Neural crest cell (in vitro differentiated cells): ENCODE data around the gene MLN. TPM values are rescaled to one million over a fixed set of nuclear protein-coding genes. Genes with fewer than 3 reads are reported as not detected.

Experiments
- DNase-seq: peaks from one replicate; pipeline ENCODE4 v3.0.0; 2021; ENCODE audit warnings: low read depth, mixed read lengths, low spot score
- H3K27ac Mint-ChIP-seq: one replicate; pipeline ENCODE4 v1.8.0; 2021; ENCODE audit warnings: mild to moderate bottlenecking, mixed read lengths; ENCODE audit not compliant: unreplicated experiment
- H3K27me3 Mint-ChIP-seq: 2 replicates; pipeline ENCODE4 v1.8.0; 2021; ENCODE audit warnings: low read depth, mild to moderate bottlenecking, mixed read lengths
- H3K36me3 Mint-ChIP-seq: 2 replicates; pipeline ENCODE4 v1.8.0; 2021; ENCODE audit warnings: low read depth, mild to moderate bottlenecking, mixed read lengths
- H3K4me1 Mint-ChIP-seq: 2 replicates; pipeline ENCODE4 v1.8.0; 2021; ENCODE audit warnings: mixed read lengths
- H3K4me3 Mint-ChIP-seq: one replicate; pipeline ENCODE4 v1.8.0; 2021; ENCODE audit warnings: mild to moderate bottlenecking, mixed read lengths
- H3K9me3 Mint-ChIP-seq: 2 replicates; pipeline ENCODE4 v1.8.0; 2021; ENCODE audit warnings: mixed read lengths
- total RNA-seq: library from RNA; stranded (reverse); gene quantifications from 2 replicates; pipeline ENCODE4 v1.2.1, GENCODE V29; 2021
- TF ChIP-seq, protein P1 (sequence below): fragments of 200-600 bp; sonication (generic); conservative IDR thresholded peaks from 2 replicates; pipeline ENCODE4 v1.5.0; 2021; ENCODE audit warnings: antibody characterized with exemption, mild to moderate bottlenecking

The MLN gene
- total RNA-seq, 1 donor from 2014 or later, result not detected

GRCh38 chr6:33776186-33776585 lies 27.6 kb downstream of the MLN start:
- H3K4me1 Mint-ChIP-seq, result peaks cover 31% of the 10 kb centered on the region
- no peak overlapping the region for H3K4me3 Mint-ChIP-seq
- H3K27ac Mint-ChIP-seq, result no peak overlapping the region
- H3K27me3 Mint-ChIP-seq, result no peaks in the 10 kb centered on the region
- no peaks in the 10 kb centered on the region for H3K9me3 Mint-ChIP-seq
- TF ChIP-seq, protein P1, sequence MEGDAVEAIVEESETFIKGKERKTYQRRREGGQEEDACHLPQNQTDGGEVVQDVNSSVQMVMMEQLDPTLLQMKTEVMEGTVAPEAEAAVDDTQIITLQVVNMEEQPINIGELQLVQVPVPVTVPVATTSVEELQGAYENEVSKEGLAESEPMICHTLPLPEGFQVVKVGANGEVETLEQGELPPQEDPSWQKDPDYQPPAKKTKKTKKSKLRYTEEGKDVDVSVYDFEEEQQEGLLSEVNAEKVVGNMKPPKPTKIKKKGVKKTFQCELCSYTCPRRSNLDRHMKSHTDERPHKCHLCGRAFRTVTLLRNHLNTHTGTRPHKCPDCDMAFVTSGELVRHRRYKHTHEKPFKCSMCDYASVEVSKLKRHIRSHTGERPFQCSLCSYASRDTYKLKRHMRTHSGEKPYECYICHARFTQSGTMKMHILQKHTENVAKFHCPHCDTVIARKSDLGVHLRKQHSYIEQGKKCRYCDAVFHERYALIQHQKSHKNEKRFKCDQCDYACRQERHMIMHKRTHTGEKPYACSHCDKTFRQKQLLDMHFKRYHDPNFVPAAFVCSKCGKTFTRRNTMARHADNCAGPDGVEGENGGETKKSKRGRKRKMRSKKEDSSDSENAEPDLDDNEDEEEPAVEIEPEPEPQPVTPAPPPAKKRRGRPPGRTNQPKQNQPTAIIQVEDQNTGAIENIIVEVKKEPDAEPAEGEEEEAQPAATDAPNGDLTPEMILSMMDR, result no peak
- DNase-seq, result no peak
- H3K36me3 Mint-ChIP-seq, result peaks cover 22% of the 10 kb centered on the region

- peaks cover 14% of the 10 kb centered on the region for H3K36me3 Mint-ChIP-seq
- TF ChIP-seq, protein P1, result no peak
- no peak overlapping the region for H3K4me3 Mint-ChIP-seq
- no peak for DNase-seq
- H3K27me3 Mint-ChIP-seq, result no peaks in the 10 kb centered on the region
- peaks cover 25% of the 10 kb centered on the region for H3K4me1 Mint-ChIP-seq
- peak overlapping the region; percentile 67 for H3K27ac Mint-ChIP-seq
- H3K9me3 Mint-ChIP-seq, result no peaks in the 10 kb centered on the region
These were observed 29.0 kb downstream of the MLN start for GRCh38 chr6:33774774-33775173.

DNA sequence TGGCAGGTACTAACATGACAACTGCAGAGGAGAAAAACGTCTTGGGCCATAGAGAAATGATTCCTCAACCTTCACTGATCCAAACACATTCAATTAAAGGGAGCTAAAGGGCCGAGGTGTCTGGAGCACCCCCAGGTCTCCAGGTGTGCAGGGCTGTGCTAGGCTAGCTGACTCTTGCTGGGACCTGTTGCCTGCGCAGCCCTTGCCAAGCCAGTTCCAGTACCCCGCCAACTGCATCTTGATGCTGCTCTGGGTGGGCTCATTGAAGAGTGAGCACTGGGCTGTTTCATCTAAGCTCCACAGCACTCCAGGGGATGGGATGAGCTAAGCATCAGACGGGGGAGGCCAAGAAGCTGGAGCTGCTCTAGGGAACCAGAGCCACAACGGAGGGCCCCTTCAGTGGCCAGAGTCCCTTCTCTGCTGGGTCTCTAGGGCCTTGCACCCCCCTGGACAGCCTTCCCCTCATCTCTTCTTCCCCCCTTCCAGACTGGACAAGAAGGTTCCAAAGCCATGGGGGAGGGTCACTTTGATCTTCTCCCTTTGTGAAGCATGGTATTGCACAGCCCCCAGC lies 30.8 kb downstream of the MLN start:
- H3K27me3 Mint-ChIP-seq, result peaks cover 5% of the 10 kb centered on the region
- H3K9me3 Mint-ChIP-seq, result no peaks in the 10 kb centered on the region
- TF ChIP-seq, protein P1, result no peak
- H3K36me3 Mint-ChIP-seq, result peaks cover 14% of the 10 kb centered on the region
- H3K4me3 Mint-ChIP-seq, result no peak overlapping the region
- DNase-seq, result no peak
- peaks cover 24% of the 10 kb centered on the region for H3K4me1 Mint-ChIP-seq
- H3K27ac Mint-ChIP-seq, result peak overlapping the region; percentile 67

DNA sequence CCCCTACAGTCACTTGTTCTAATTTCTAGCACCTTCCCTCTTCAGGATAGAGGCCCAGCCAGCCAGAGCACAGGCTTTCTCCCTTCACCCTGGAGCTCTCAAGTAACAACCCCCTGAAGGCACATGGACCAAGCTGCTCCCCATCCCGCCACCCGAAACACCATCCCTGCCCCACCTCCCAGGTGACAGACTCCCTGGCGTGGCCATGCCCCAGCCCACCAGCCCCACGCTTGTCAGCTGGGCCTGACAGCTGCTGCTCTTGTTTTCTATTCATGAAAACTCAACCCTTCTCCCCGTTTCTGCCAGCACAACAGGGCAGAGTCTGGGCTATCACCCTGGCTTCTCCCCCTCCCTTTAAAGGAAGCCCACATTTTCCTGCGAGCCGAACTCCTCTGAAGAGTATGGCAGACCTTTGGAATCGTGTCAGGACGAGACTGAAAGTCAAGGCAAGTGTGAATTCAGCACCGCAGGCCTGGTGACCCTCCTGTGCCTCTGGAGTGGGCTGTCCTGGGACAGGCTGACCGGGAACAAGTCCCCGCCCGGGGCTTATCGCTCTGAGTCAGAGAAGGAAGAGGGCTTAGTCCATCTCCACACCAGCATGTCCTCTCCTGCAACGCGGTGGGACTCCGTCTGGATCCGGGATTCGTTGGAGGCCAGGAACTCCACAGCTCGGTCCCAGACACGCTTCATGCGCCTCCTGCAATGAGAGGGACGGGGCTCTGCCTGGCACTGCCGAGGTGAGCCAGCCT lies 31.5 kb downstream of the MLN start:
- Mint-ChIP-seq H3K9me3 (no peaks in the 10 kb centered on the region), H3K4me1 (peaks cover 24% of the 10 kb centered on the region), H3K27ac (no peak overlapping the region), H3K27me3 (peaks cover 5% of the 10 kb centered on the region), H3K4me3 (no peak overlapping the region), H3K36me3 (peaks cover 13% of the 10 kb centered on the region)
- TF ChIP-seq, protein P1, result no peak
- no peak for DNase-seq

- peak; percentile 65 for DNase-seq
- peaks cover 24% of the 10 kb centered on the region for H3K4me1 Mint-ChIP-seq
- TF ChIP-seq, protein P1, result peak; percentile 99
- peaks cover 10% of the 10 kb centered on the region for H3K36me3 Mint-ChIP-seq
- H3K9me3 Mint-ChIP-seq, result no peaks in the 10 kb centered on the region
- peak overlapping the region; percentile 23 for H3K4me3 Mint-ChIP-seq
- H3K27me3 Mint-ChIP-seq, result peaks cover 5% of the 10 kb centered on the region
- H3K27ac Mint-ChIP-seq, result no peak overlapping the region
These were observed 32.4 kb downstream of the MLN start for GRCh38 chr6:33771146-33772081.
